ENCODE measurements around the gene AIFM3. TPM values are rescaled to one million over a fixed set of nuclear protein-coding genes. Genes with fewer than 3 reads are reported as not detected.

The AIFM3 gene
- total RNA-seq, 1 experiment from 2014 or later, result 4.2 TPM

- CTCF ChIA-PET, result no interaction called here
- Mint-ChIP-seq H3K4me1 (ENCODE audit: low read depth, unreplicated experiment) (no peaks in the 10 kb centered on the region), H3K36me3 (ENCODE audit: insufficient read depth, unreplicated experiment) (peaks cover 18% of the 10 kb centered on the region), H3K9me3 (ENCODE audit: low read depth, unreplicated experiment) (no peaks in the 10 kb centered on the region), H3K27ac (ENCODE audit: unreplicated experiment) (peak overlapping the region; percentile 39), H3K27me3 (ENCODE audit: unreplicated experiment) (no peaks in the 10 kb centered on the region), H3K4me3 (ENCODE audit: low read depth, unreplicated experiment) (peak overlapping the region; percentile 62)
- BruUV-seq (replicated peaks), result no TSS peak
- no peak for DNase-seq
- no peak for TF ChIP-seq CTCF (IDR thresholded peaks at IDR 0.05; ENCODE audit: unreplicated experiment)
- intact Hi-C loops (cut with micrococcal nuclease; ENCODE audit: unreplicated experiment), result no loop called here
Observed at GRCh38 chr22:20964090-20964798, 2.8 kb upstream of the AIFM3 start.

DNA sequence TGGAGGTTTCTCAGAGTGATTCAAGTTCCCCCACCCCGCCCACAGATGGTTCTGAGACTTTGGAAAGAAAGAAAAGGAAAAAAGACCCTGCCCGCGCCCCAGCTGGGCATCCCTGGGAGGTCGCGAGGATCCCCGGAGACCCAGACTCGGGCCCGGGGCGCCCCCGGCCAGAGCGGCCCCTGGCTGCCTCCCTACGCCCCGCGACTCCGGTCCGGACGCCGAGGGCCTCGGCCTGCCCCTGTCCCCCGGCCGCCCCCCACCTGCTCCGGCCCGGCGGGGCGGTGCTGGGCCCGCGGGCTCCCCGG lies 2.3 kb upstream of the AIFM3 start:
- CTCF ChIA-PET, result no interaction called here
- no peak for DNase-seq
- no peaks in the 10 kb centered on the region for H3K4me1 Mint-ChIP-seq (ENCODE audit: low read depth, unreplicated experiment)
- no TSS peak for BruUV-seq (replicated peaks)
- H3K27me3 Mint-ChIP-seq (ENCODE audit: unreplicated experiment), result no peaks in the 10 kb centered on the region
- no peaks in the 10 kb centered on the region for H3K9me3 Mint-ChIP-seq (ENCODE audit: low read depth, unreplicated experiment)
- no peak for TF ChIP-seq CTCF (IDR thresholded peaks at IDR 0.05; ENCODE audit: unreplicated experiment)
- peak overlapping the region; percentile 39 for H3K27ac Mint-ChIP-seq (ENCODE audit: unreplicated experiment)
- peaks cover 18% of the 10 kb centered on the region for H3K36me3 Mint-ChIP-seq (ENCODE audit: insufficient read depth, unreplicated experiment)
- intact Hi-C loops (cut with micrococcal nuclease; ENCODE audit: unreplicated experiment), result no loop called here
- H3K4me3 Mint-ChIP-seq (ENCODE audit: low read depth, unreplicated experiment), result peak overlapping the region; percentile 62

- DNase-seq, result no peak
- TF ChIP-seq CTCF (IDR thresholded peaks at IDR 0.05; ENCODE audit: unreplicated experiment), result no peak
- Mint-ChIP-seq H3K4me3 (ENCODE audit: low read depth, unreplicated experiment) (peak overlapping the region; percentile 62), H3K4me1 (ENCODE audit: low read depth, unreplicated experiment) (no peaks in the 10 kb centered on the region), H3K36me3 (ENCODE audit: insufficient read depth, unreplicated experiment) (peaks cover 17% of the 10 kb centered on the region), H3K27me3 (ENCODE audit: unreplicated experiment) (no peaks in the 10 kb centered on the region), H3K9me3 (ENCODE audit: low read depth, unreplicated experiment) (no peaks in the 10 kb centered on the region), H3K27ac (ENCODE audit: unreplicated experiment) (no peak overlapping the region)
- BruUV-seq (replicated peaks), result no TSS peak
- intact Hi-C loops (cut with micrococcal nuclease; ENCODE audit: unreplicated experiment), result no loop called here
- CTCF ChIA-PET, result no interaction called here
Observed at GRCh38 chr22:20965104-20965887, 1.8 kb upstream of the AIFM3 start.

- Mint-ChIP-seq H3K4me1 (ENCODE audit: low read depth, unreplicated experiment) (no peaks in the 10 kb centered on the region), H3K4me3 (ENCODE audit: low read depth, unreplicated experiment) (no peak overlapping the region), H3K27me3 (ENCODE audit: unreplicated experiment) (no peaks in the 10 kb centered on the region), H3K27ac (ENCODE audit: unreplicated experiment) (no peak overlapping the region), H3K9me3 (ENCODE audit: low read depth, unreplicated experiment) (no peaks in the 10 kb centered on the region), H3K36me3 (ENCODE audit: insufficient read depth, unreplicated experiment) (peaks cover 10% of the 10 kb centered on the region)
- CTCF ChIA-PET, result interaction anchor here (0.6 kb wide), 1 partner anchor 72 kb away, joined by 3 read pairs; no protein-coding TSS in a partner anchor
- intact Hi-C loops (cut with micrococcal nuclease; ENCODE audit: unreplicated experiment), result no loop called here
- DNase-seq, result no peak
- no peak for TF ChIP-seq CTCF (IDR thresholded peaks at IDR 0.05; ENCODE audit: unreplicated experiment)
- no TSS peak for BruUV-seq (replicated peaks)
Observed at GRCh38 chr22:20965888-20966855, 883 bp upstream of the AIFM3 start.
